WTC11 (cell line): Measurements from ENCODE around the gene WBP1L. TPM values are rescaled to one million over a fixed set of nuclear protein-coding genes. Genes with fewer than 3 reads are reported as not detected.

Source experiments
- ATAC-seq: fragments of 200-7000 bp; cut with Tn5 transposase; 2 replicates; pipeline ENCODE4 v1.10.0; 2021; ENCODE audit warnings: mild to moderate bottlenecking, moderate library complexity
- CTCF ChIA-PET: fragments of 300-600 bp; sonication (Branson Sonifier 250); formaldehyde crosslinking; loops from one replicate; lab custom pipeline; 2021; ENCODE audit warnings: antibody characterized with exemption; lab: Charles Lee
- POLR2A ChIA-PET: fragments of 350-600 bp; sonication (Branson Sonifier 250); formaldehyde crosslinking; loops from one replicate; lab custom pipeline; 2021; ENCODE audit warnings: antibody characterized with exemption; lab: Charles Lee
- DNase-seq: peaks from one replicate; pipeline ENCODE4 v3.0.0; 2021; ENCODE audit warnings: low spot score
- H3K27ac Mint-ChIP-seq: 2 replicates; pipeline ENCODE4 v1.8.0; 2021; ENCODE audit warnings: mixed read lengths
- H3K27me3 Mint-ChIP-seq: 2 replicates; pipeline ENCODE4 v1.8.0; 2021; ENCODE audit warnings: low read depth, mild to moderate bottlenecking, moderate library complexity, mixed read lengths
- H3K36me3 Mint-ChIP-seq: 2 replicates; pipeline ENCODE4 v1.8.0; 2021; ENCODE audit warnings: mixed read lengths
- H3K4me1 Mint-ChIP-seq: 2 replicates; pipeline ENCODE4 v1.8.0; 2022; ENCODE audit warnings: mixed read lengths
- H3K4me3 Mint-ChIP-seq: 2 replicates; pipeline ENCODE4 v1.8.0; 2021; ENCODE audit warnings: mild to moderate bottlenecking, moderate library complexity, mixed read lengths
- H3K9me3 Mint-ChIP-seq: 2 replicates; pipeline ENCODE4 v1.8.0; 2021; ENCODE audit warnings: mixed read lengths
- ARID4B ChIP-seq: sonication (generic); formaldehyde crosslinking; IDR thresholded peaks from 2 replicates; pipeline ENCODE4 v1.8.0; 2023; ENCODE audit warnings: missing genetic modification reagents, mild to moderate bottlenecking, borderline replicate concordance
- CDX4 ChIP-seq: fragments of 250-450 bp; sonication (Bioruptor Pico); IDR thresholded peaks from 2 replicates; pipeline ENCODE4 v1.9.0; 2021; ENCODE audit warnings: moderate library complexity, mild to moderate bottlenecking, inconsistent platforms, borderline replicate concordance
- FOXJ3 ChIP-seq: sonication (generic); formaldehyde crosslinking; IDR thresholded peaks from 2 replicates; pipeline ENCODE4 v1.9.0; 2021; ENCODE audit warnings: missing genetic modification reagents, mild to moderate bottlenecking, borderline replicate concordance
- GABPB1 ChIP-seq: sonication (generic); formaldehyde crosslinking; IDR thresholded peaks from 2 replicates; pipeline ENCODE4 v1.8.1; 2023; ENCODE audit warnings: mild to moderate bottlenecking, missing genetic modification reagents
- IRF2 ChIP-seq: sonication (generic); formaldehyde crosslinking; IDR thresholded peaks from 2 replicates; pipeline ENCODE4 v1.8.0; 2022; ENCODE audit warnings: low read depth, missing genetic modification reagents, borderline replicate concordance
- JAZF1 ChIP-seq: fragments of 250-450 bp; sonication (Bioruptor Pico); IDR thresholded peaks from 2 replicates; pipeline ENCODE4 v1.9.0; 2021; ENCODE audit warnings: moderate library complexity, mild to moderate bottlenecking, inconsistent platforms
- KAT7 ChIP-seq: sonication (generic); formaldehyde crosslinking; IDR thresholded peaks from 2 replicates; pipeline ENCODE4 v1.8.1; 2023; ENCODE audit warnings: missing genetic modification reagents, mild to moderate bottlenecking, borderline replicate concordance
- RORB ChIP-seq: fragments of 250-450 bp; sonication (Bioruptor Pico); IDR thresholded peaks from 2 replicates; pipeline ENCODE4 v1.9.0; 2021; ENCODE audit warnings: mild to moderate bottlenecking
- STAT6 ChIP-seq: sonication (generic); formaldehyde crosslinking; conservative IDR thresholded peaks from 2 replicates; pipeline ENCODE4 v1.8.1; 2023; ENCODE audit warnings: mild to moderate bottlenecking, low read depth, missing genetic modification reagents, moderate library complexity
- ZNF138 ChIP-seq: sonication (generic); formaldehyde crosslinking; conservative IDR thresholded peaks from 2 replicates; pipeline ENCODE4 v1.8.1; 2022; ENCODE audit warnings: mild to moderate bottlenecking, moderate library complexity, missing genetic modification reagents
- ZNF512 ChIP-seq: sonication (generic); formaldehyde crosslinking; IDR thresholded peaks from 2 replicates; pipeline ENCODE4 v1.8.1; 2022; ENCODE audit warnings: missing genetic modification reagents, borderline replicate concordance
- total RNA-seq: library from RNA; stranded (reverse); gene quantifications from 3 replicates; pipeline ENCODE4 v1.2.3, GENCODE V29; 2021
- TF ChIP-seq, protein P1 (sequence below): sonication (generic); formaldehyde crosslinking; IDR thresholded peaks from 2 replicates; pipeline ENCODE4 v1.8.1; 2023; ENCODE audit warnings: mild to moderate bottlenecking, missing genetic modification reagents, borderline replicate concordance

Gene WBP1L
- total RNA-seq, 1 experiment from 2014 or later: 26.8 TPM

- TF ChIP-seq ARID4B (CRISPR knock-in tag) (no peak), RORB (CRISPR knock-in tag) (no peak), FOXJ3 (no peak)
- TF ChIP-seq, protein P1, sequence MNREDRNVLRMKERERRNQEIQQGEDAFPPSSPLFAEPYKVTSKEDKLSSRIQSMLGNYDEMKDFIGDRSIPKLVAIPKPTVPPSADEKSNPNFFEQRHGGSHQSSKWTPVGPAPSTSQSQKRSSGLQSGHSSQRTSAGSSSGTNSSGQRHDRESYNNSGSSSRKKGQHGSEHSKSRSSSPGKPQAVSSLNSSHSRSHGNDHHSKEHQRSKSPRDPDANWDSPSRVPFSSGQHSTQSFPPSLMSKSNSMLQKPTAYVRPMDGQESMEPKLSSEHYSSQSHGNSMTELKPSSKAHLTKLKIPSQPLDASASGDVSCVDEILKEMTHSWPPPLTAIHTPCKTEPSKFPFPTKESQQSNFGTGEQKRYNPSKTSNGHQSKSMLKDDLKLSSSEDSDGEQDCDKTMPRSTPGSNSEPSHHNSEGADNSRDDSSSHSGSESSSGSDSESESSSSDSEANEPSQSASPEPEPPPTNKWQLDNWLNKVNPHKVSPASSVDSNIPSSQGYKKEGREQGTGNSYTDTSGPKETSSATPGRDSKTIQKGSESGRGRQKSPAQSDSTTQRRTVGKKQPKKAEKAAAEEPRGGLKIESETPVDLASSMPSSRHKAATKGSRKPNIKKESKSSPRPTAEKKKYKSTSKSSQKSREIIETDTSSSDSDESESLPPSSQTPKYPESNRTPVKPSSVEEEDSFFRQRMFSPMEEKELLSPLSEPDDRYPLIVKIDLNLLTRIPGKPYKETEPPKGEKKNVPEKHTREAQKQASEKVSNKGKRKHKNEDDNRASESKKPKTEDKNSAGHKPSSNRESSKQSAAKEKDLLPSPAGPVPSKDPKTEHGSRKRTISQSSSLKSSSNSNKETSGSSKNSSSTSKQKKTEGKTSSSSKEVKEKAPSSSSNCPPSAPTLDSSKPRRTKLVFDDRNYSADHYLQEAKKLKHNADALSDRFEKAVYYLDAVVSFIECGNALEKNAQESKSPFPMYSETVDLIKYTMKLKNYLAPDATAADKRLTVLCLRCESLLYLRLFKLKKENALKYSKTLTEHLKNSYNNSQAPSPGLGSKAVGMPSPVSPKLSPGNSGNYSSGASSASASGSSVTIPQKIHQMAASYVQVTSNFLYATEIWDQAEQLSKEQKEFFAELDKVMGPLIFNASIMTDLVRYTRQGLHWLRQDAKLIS: no peak
- TF ChIP-seq, all 79 proteins: peak for 0
These were observed 42.1 kb downstream of the WBP1L start (continued) for GRCh38 chr10:102785818-102786217.

DNA sequence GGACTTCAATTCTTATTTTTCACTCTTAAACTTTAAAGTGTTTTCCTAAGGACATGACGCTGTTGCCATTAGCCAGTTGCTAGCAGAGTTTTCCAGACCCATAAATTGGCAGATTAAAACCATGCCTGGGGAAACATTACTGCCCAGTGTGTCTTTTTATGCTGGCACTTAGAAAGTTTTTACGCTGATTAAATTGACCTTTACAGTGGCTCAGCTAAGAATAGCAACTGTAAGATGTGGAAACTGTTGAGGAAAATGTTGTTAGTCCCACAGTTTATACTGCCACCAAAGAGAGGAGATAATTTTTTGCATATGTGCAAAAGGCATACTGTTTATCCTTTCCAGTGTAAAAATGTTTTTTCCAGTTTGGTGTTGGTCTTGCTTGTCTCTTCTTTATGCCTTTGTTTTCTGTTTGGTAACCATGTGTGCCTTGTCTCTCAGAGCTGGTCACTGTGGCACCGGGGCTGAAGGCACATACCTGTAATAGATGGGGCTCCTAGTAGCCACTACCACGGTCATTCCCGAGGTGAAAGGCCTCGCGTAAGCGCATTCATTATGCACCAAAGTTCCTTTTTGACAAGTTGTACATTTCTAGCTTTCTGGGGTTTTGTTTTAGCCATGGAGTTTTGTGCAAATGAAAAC lies 48.1 kb downstream of the WBP1L start:
- H3K9me3 Mint-ChIP-seq: peaks cover 6% of the 10 kb centered on the region
- ATAC-seq (no peak), DNase-seq (no peak)
- H3K27ac Mint-ChIP-seq: 0 out of 2 replicates have a peak overlapping the region, but pooled peaks have one; percentile 7
- no peaks in the 10 kb centered on the region for H3K27me3 Mint-ChIP-seq
- CTCF ChIA-PET: no interaction called here
- H3K36me3 Mint-ChIP-seq: peaks cover 8% of the 10 kb centered on the region; the same call in 1 of the 2 replicates
- POLR2A ChIA-PET: no interaction called here
- peaks cover 20% of the 10 kb centered on the region for H3K4me1 Mint-ChIP-seq
- H3K4me3 Mint-ChIP-seq: no peak overlapping the region
- TF ChIP-seq ZNF138 (CRISPR knock-in tag): no peak
- TF ChIP-seq KAT7 (CRISPR knock-in tag): no peak
- no peak for TF ChIP-seq JAZF1 (CRISPR knock-in tag)
- no peak for TF ChIP-seq ZNF512
- no peak for TF ChIP-seq STAT6 (CRISPR knock-in tag)
- no peak for TF ChIP-seq CDX4 (CRISPR knock-in tag)
- no peak for TF ChIP-seq GABPB1
- no peak for TF ChIP-seq IRF2
- TF ChIP-seq, protein P1: no peak
